ENCODE measurements around the gene ACSS1. TPM values are rescaled to one million over a fixed set of nuclear protein-coding genes. Genes with fewer than 3 reads are reported as not detected.

ACSS1 gene
- total and polyA plus RNA-seq, 2 of the 8 experiments (the other 6 are each of a cell fraction or from before 2014, with no cell fraction given) = 2.6 to 3.4 TPM

DNA sequence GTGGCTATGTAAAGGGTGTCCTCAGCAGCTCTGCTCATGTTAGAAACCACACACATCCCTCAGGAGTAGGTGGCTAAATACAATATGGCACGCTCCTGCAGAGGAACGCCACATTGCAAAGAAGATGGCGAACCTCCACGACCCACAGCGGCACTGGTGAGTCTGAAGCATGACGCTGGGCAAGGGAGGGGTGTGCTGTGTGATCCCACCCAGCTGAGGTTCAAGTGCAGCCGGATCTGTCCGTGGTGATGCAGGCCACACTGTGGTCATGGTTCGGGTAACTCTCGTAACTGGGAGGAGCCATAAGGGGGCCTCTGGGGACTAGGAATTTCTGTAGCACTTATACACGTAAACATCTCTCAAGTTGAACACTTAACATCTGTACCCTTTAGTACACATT, 42.0 kb downstream of the ACSS1 start:
- no peak overlapping the region for H2AFZ ChIP-seq (ENCODE audit: low read length)
- H3K27me3 ChIP-seq (replicated peaks in 1 of 4; ENCODE audit: control insufficient read depth in 3 of 4, extremely low read depth in 1 of 4, insufficient read depth in 3 of 4, low read length in 3 of 4) = no peaks in the 10 kb centered on the region
- H4K8ac ChIP-seq (ENCODE audit: extremely low read depth, insufficient read depth, low read length) = no peak overlapping the region
- H3K18ac ChIP-seq (ENCODE audit: extremely low read depth, low read length) = no peak overlapping the region
- ChIA-PET CTCF (ENCODE audit: partially characterized antibody) (interaction anchor here (0.9 to 1.7 kb wide), 3 partner anchors 9 to 49 kb away, joined by 3 to 5 read pairs (median 4); no protein-coding TSS in a partner anchor), POLR2A (ENCODE audit: partially characterized antibody) (no interaction called here)
- no peak overlapping the region for H2BK5ac ChIP-seq (ENCODE audit: low read depth, low read length)
- no peak for DNase-seq (ENCODE audit: low read depth in 1 of 2, low spot score in 2 of 2)
- no peaks in the 10 kb centered on the region for H3K9me3 ChIP-seq (ENCODE audit: insufficient read depth in 2 of 2, low read depth in 1 of 2, low read length in 1 of 2)
- no peak overlapping the region for H2BK15ac ChIP-seq (ENCODE audit: low read length)
- no peak overlapping the region for H3K23ac ChIP-seq (ENCODE audit: insufficient read length)
- no peaks in the 10 kb centered on the region for H3K79me2 ChIP-seq (ENCODE audit: control insufficient read depth in 1 of 2, insufficient read depth in 2 of 2, low read length in 2 of 2)
- no peaks in the 10 kb centered on the region; the same call in 1 of the 2 replicates for H3K23me2 ChIP-seq (ENCODE audit: low read depth, low read length)
- no peak overlapping the region for H2BK20ac ChIP-seq (ENCODE audit: low read length)
- no peak overlapping the region for H4K91ac ChIP-seq (replicated peaks; ENCODE audit: insufficient read length, low read length)
- no peaks in the 10 kb centered on the region for H3K79me1 ChIP-seq (ENCODE audit: low read depth, low read length)
- no peak overlapping the region for H3K4ac ChIP-seq (replicated peaks; ENCODE audit: insufficient read length, low read depth, low read length)
- H3K4me3 ChIP-seq (ENCODE audit: extremely low read depth in 1 of 4, insufficient read depth in 2 of 4, low read depth in 3 of 4, low read length in 4 of 4) = no peak overlapping the region
- no peak overlapping the region for H4K5ac ChIP-seq (ENCODE audit: insufficient read length, low read depth, low read length)
- no peak overlapping the region for H3K14ac ChIP-seq (ENCODE audit: insufficient read length)
- H3K36me3 ChIP-seq (ENCODE audit: control insufficient read depth in 2 of 4, insufficient read depth in 4 of 4, low read length in 3 of 4) = no peaks in the 10 kb centered on the region
- H3K9ac ChIP-seq (replicated peaks in 1 of 4; ENCODE audit: extremely low read depth in 1 of 4, low read depth in 3 of 4, low read length in 3 of 4) = no peak overlapping the region
- no peak overlapping the region for H2BK12ac ChIP-seq (ENCODE audit: low read depth, low read length)
- FAIRE-seq = no peak
- H4K20me1 ChIP-seq (replicated peaks in 1 of 2; ENCODE audit: control insufficient read depth in 1 of 2, insufficient read depth in 2 of 2, low read length in 2 of 2) = no peaks in the 10 kb centered on the region
- H3K4me1 ChIP-seq (replicated peaks in 1 of 4; ENCODE audit: control insufficient read depth in 3 of 4, insufficient read depth in 4 of 4, low read length in 3 of 4) = peaks cover 0 to 7% (median 6%) of the 10 kb centered on the region in 4 experiments; a peak in 4 of 7 replicates
- WGBS, 2 experiments (ENCODE audit: extremely low coverage in 1 of 2, insufficient coverage in 1 of 2, insufficient read length in 1 of 2, insufficient replicate concordance in 2 of 2, low coverage in 1 of 2, low lambda C conversion rate in 2 of 2, missing lambda C conversion rate in 1 of 2) = 86% methylated on average over 11 of the region's 11 CpGs; no CpG with 5 or more reads in 1 of the 2 experiments
- no peak overlapping the region for H3K27ac ChIP-seq (ENCODE audit: low read depth, low read length)
- H3K56ac ChIP-seq (replicated peaks; ENCODE audit: insufficient read length, low read depth, low read length) = no peak overlapping the region
- H2AK5ac ChIP-seq (ENCODE audit: low read depth, low read length) = no peak overlapping the region
- no peak overlapping the region for H2BK120ac ChIP-seq (replicated peaks; ENCODE audit: low read depth, low read length)
- H3K4me2 ChIP-seq (ENCODE audit: insufficient read depth in 1 of 2, low read depth in 2 of 2, low read length in 2 of 2) = no peak overlapping the region
- TF ChIP-seq BCL11A (IDR thresholded peaks at IDR 0.05; ENCODE audit: low read depth in 2 of 2, low read length in 2 of 2) = no peak
- no peak for TF ChIP-seq RFX5 (IDR thresholded peaks at IDR 0.05; ENCODE audit: borderline replicate concordance, low read depth, low read length)
- TF ChIP-seq SP4 (IDR thresholded peaks at IDR 0.05; ENCODE audit: low read length) = no peak
- no peak for TF ChIP-seq ASH2L (IDR thresholded peaks at IDR 0.05; ENCODE audit: low read length)
- TF ChIP-seq NANOG (IDR thresholded peaks at IDR 0.05; ENCODE audit: insufficient read depth, low read depth, low read length, poor library complexity, severe bottlenecking) = no peak
- no peak for TF ChIP-seq SAP30 (IDR thresholded peaks at IDR 0.05; ENCODE audit: insufficient read depth, insufficient replicate concordance, low read length)
- TF ChIP-seq TCF12 (IDR thresholded peaks at IDR 0.05; ENCODE audit: low read depth, low read length) = no peak
- no peak for TF ChIP-seq MAFK (IDR thresholded peaks at IDR 0.05; ENCODE audit: low read depth, low read length)
- no peak for TF ChIP-seq TAF1 (IDR thresholded peaks at IDR 0.05; ENCODE audit: low read depth, low read length)
- TF ChIP-seq CREB1 (IDR thresholded peaks at IDR 0.05) = no peak
- TF ChIP-seq SIN3A (conservative IDR thresholded peaks at IDR 0.05 in 1 of 2, IDR thresholded peaks at IDR 0.05 in 1 of 2; ENCODE audit: low read depth in 1 of 2, low read length in 2 of 2) = no peak
- no peak for TF ChIP-seq HDAC6 (IDR thresholded peaks at IDR 0.05; ENCODE audit: low read depth, low read length)
- TF ChIP-seq POLR2AphosphoS5 (IDR thresholded peaks at IDR 0.05; ENCODE audit: low read depth, low read length) = no peak
- TF ChIP-seq GABPA (IDR thresholded peaks at IDR 0.05; ENCODE audit: borderline replicate concordance, insufficient read depth, low read length) = no peak
- TF ChIP-seq, protein P1, sequence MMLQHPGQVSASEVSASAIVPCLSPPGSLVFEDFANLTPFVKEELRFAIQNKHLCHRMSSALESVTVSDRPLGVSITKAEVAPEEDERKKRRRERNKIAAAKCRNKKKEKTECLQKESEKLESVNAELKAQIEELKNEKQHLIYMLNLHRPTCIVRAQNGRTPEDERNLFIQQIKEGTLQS (IDR thresholded peaks at IDR 0.05; ENCODE audit: insufficient read depth, low read depth, low read length) = no peak
